Muscle layer of duodenum (tissue), 2 donors: ENCODE results near the gene SP8.

Source experiments
- H3K27ac ChIP-seq: one replicate; pipeline ENCODE4 v1.7.0; 2013; ENCODE audit warnings: mild to moderate bottlenecking, low read length
- H3K27me3 ChIP-seq: one replicate; pipeline ENCODE4 v1.7.0; 2013; ENCODE audit warnings: low read depth, mild to moderate bottlenecking, control low read depth, low read length
- H3K36me3 ChIP-seq, 2 donors: one replicate each; pipeline ENCODE4 v1.7.0; 2013; ENCODE audit warnings: low read length in 2 of 2, control low read depth in 1 of 2, mild to moderate bottlenecking in 1 of 2; ENCODE audit not compliant: insufficient read depth in 2 of 2, control insufficient read depth in 1 of 2
- H3K4me1 ChIP-seq, 2 donors: one replicate each; pipeline ENCODE4 v1.7.0; 2013; ENCODE audit warnings: low read length in 2 of 2, mild to moderate bottlenecking in 2 of 2, control low read depth in 1 of 2, moderate library complexity in 1 of 2; ENCODE audit not compliant: insufficient read depth in 2 of 2, control insufficient read depth in 1 of 2
- H3K4me3 ChIP-seq, 2 donors: one replicate each; pipeline ENCODE4 v1.7.0; 2013; ENCODE audit warnings: low read length in 2 of 2, low read depth in 1 of 2, mild to moderate bottlenecking in 1 of 2
- H3K9me3 ChIP-seq, 2 donors: one replicate each; pipeline ENCODE4 v1.7.0; 2013; ENCODE audit warnings: low read length in 2 of 2, control low read depth in 1 of 2, mild to moderate bottlenecking in 1 of 2; ENCODE audit not compliant: control insufficient read depth in 1 of 2
- donor health status: healthy.

Gene SP8

DNA sequence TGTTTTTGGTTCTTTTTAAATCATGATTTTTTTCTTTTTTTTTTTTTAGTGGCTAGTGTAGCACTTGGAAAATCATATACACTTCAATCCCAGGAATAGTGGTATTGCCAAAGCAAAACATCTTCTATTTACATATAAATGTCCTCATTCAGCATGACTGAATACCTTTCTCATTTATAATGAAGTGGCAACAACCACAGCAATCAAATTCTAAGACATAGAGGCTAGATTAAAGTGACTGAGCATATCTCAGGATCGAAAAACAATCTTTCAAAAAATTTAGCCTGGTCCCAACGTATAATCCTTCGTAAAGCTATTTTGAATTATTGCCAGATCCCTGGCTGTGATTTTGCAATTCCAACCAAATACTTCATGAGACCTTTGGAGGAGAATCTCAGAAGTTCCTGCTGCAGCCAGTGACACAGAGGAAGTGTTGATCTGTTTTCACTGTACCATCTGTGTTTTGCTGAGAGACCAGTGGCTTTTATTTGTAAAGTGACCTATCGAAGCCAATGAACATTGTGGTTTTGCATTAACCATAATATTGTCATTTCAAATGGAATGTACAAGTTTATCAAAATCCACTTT, 29.8 kb upstream of the SP8 start:
- no peaks in the 10 kb centered on the region for H3K27me3 ChIP-seq
- no peak overlapping the region for H3K4me3 ChIP-seq
- H3K27ac ChIP-seq: no peak overlapping the region
- H3K4me1 ChIP-seq: no peaks in the 10 kb centered on the region
- H3K9me3 ChIP-seq: no peaks in the 10 kb centered on the region
- H3K36me3 ChIP-seq: no peaks in the 10 kb centered on the region

GRCh38 chr7:20804345-20804744, 17.7 kb upstream of the SP8 start:
- Histone ChIP-seq H3K4me1 (no peaks in the 10 kb centered on the region), H3K9me3 (peaks cover 4 to 9% of the 10 kb centered on the region in 2 donors), H3K27ac (no peak overlapping the region), H3K36me3 (no peaks in the 10 kb centered on the region), H3K27me3 (no peaks in the 10 kb centered on the region), H3K4me3 (no peak overlapping the region)

GRCh38 chr7:20799566-20800366, 13.1 kb upstream of the SP8 start:
- H3K27me3 ChIP-seq: peaks cover 33% of the 10 kb centered on the region
- H3K27ac ChIP-seq: no peak overlapping the region

GRCh38 chr7:20798694-20799121, 12.0 kb upstream of the SP8 start:
- Histone ChIP-seq H3K4me1 (peaks cover 5 to 18% of the 10 kb centered on the region in 2 donors), H3K27me3 (peaks cover 42% of the 10 kb centered on the region), H3K4me3 (peak overlapping the region in 1 of 2 donors; percentile 60), H3K36me3 (no peaks in the 10 kb centered on the region), H3K27ac (no peak overlapping the region), H3K9me3 (peaks cover 0 to 5% of the 10 kb centered on the region in 2 donors)

More at GRCh38 chr7:20799566-20800366, 13.1 kb upstream of the SP8 start:
- Histone ChIP-seq H3K9me3 (peaks cover 0 to 5% of the 10 kb centered on the region in 2 donors), H3K36me3 (no peaks in the 10 kb centered on the region), H3K4me3 (no peak overlapping the region), H3K4me1 (peaks cover 5 to 18% of the 10 kb centered on the region in 2 donors)

DNA sequence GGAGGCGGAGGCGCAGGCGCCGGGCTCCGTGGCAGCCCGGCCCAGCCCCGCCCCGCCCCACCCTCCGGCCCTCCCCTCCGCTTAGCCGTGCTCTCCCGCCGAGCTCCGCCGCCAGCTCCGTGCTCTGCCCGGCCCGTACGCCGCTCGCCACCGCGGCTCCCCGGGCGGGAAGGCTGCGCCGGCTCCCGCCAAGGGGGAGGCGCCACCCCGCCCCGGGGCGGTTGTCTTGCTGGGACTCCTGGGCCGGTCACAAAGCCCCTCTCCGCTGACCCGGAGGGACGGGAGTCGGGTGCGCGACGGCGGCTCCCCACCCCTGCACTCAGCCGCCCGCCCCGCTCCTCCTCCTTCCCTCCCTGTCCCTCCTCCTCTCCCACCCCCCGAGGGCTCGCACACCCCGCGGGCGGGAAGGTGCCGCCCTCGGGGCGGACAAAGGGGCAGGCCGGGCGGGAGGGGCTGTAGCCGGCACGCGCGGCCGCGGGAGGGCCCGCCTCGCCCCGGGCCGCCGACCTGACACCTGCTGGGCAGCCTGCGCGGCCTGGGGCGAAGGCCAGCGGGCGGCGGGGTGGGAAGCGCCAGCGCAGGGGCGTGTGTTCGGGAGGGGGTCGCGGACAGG, 11.5 kb upstream of the SP8 start:
- Histone ChIP-seq H3K36me3 (no peaks in the 10 kb centered on the region), H3K9me3 (peaks cover 0 to 8% of the 10 kb centered on the region in 2 donors), H3K27ac (no peak overlapping the region), H3K27me3 (peaks cover 48% of the 10 kb centered on the region), H3K4me3 (peak overlapping the region in 1 of 2 donors; percentile 60), H3K4me1 (peaks cover 5 to 18% of the 10 kb centered on the region in 2 donors)

- Histone ChIP-seq H3K27ac (no peak overlapping the region), H3K27me3 (peaks cover 54% of the 10 kb centered on the region), H3K4me3 (peak overlapping the region; percentile 42 to 66), H3K4me1 (peaks cover 5 to 18% of the 10 kb centered on the region in 2 donors), H3K36me3 (no peaks in the 10 kb centered on the region), H3K9me3 (peaks cover 0 to 8% of the 10 kb centered on the region in 2 donors)
Measured at GRCh38 chr7:20797462-20798080, 10.9 kb upstream of the SP8 start.

- Histone ChIP-seq H3K4me1 (peaks cover 5 to 18% of the 10 kb centered on the region in 2 donors), H3K4me3 (peak overlapping the region; percentile 42 to 66), H3K27me3 (peaks cover 59% of the 10 kb centered on the region), H3K9me3 (peaks cover 0 to 8% of the 10 kb centered on the region in 2 donors), H3K36me3 (no peaks in the 10 kb centered on the region), H3K27ac (no peak overlapping the region)
Measured at GRCh38 chr7:20797042-20797461, 10.4 kb upstream of the SP8 start.

DNA sequence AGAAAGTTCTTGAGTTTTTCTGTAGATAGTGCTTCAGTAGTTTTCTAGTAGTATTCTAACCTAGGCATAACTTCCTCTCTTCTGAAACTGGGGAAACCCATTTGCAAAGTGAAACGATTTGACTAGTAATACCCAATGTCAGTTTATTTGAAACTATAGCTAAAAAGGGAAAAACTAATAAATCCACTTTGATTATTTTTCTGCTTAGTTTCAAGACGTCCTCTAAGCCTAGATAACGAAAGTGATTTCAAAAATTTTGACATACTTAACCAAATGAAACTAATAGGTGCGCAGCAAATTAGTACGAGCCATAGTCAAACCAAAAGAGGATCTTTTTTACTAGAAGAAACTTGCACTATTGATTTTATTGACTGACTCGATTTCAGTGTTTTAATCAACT, 9.8 kb upstream of the SP8 start:
- H3K4me3 ChIP-seq: no peak overlapping the region
- H3K27ac ChIP-seq: no peak overlapping the region
- H3K27me3 ChIP-seq: peaks cover 64% of the 10 kb centered on the region
- H3K9me3 ChIP-seq: peaks cover 0 to 8% of the 10 kb centered on the region in 2 donors
- no peaks in the 10 kb centered on the region for H3K36me3 ChIP-seq
- peaks cover 5 to 18% of the 10 kb centered on the region in 2 donors for H3K4me1 ChIP-seq

- Histone ChIP-seq H3K4me3 (no peak overlapping the region), H3K4me1 (peaks cover 5 to 22% of the 10 kb centered on the region in 2 donors), H3K36me3 (no peaks in the 10 kb centered on the region), H3K27me3 (peaks cover 70% of the 10 kb centered on the region), H3K27ac (no peak overlapping the region), H3K9me3 (peaks cover 0 to 8% of the 10 kb centered on the region in 2 donors)
Measured at GRCh38 chr7:20795881-20796280, 9.2 kb upstream of the SP8 start.

GRCh38 chr7:20795361-20795760, 8.7 kb upstream of the SP8 start:
- Histone ChIP-seq H3K27ac (no peak overlapping the region), H3K9me3 (peaks cover 0 to 8% of the 10 kb centered on the region in 2 donors), H3K4me3 (no peak overlapping the region), H3K27me3 (peaks cover 73% of the 10 kb centered on the region), H3K36me3 (no peaks in the 10 kb centered on the region), H3K4me1 (peaks cover 5 to 23% of the 10 kb centered on the region in 2 donors)

- H3K4me1 ChIP-seq: peaks cover 5 to 23% of the 10 kb centered on the region in 2 donors
- H3K9me3 ChIP-seq: peaks cover 0 to 8% of the 10 kb centered on the region in 2 donors
- peaks cover 80% of the 10 kb centered on the region for H3K27me3 ChIP-seq
- no peak overlapping the region for H3K4me3 ChIP-seq
- no peak overlapping the region for H3K27ac ChIP-seq
- no peaks in the 10 kb centered on the region for H3K36me3 ChIP-seq
Measured at GRCh38 chr7:20794676-20795075, 8.0 kb upstream of the SP8 start.
